ENCODE results near the gene BIN1. TPM values are rescaled to one million over a fixed set of nuclear protein-coding genes. Genes with fewer than 3 reads are reported as not detected.
"Not testable (repeated sequence)": the region's sequence is repeated elsewhere in the genome, so short reads cannot be mapped to it uniquely, and the experiment has no call there.

Gene BIN1
- total RNA-seq, 2 donors from 2014 or later = 18.0 to 35.9 TPM

DNA sequence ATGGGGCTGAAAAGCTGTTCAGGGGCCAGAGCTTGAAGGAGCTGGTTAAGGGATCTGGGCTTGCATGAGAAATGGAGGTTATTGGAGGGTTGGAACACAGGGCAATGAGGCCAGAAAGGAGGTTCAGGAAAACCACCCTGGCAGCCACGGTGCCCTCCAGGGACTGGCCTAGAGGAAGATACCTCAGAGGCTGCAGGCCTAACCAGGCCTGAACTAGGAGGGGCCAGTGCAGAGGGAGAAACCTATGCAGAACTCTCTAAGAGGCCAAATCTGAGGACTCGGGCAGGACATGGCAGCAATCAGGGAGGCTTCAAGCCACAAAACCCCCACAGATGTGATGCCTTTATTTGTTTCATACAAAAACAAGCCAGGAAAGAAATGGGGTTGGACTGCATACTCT lies 66.8 kb downstream of the BIN1 start:
- no peaks in the 10 kb centered on the region for H3K4me1 Mint-ChIP-seq (ENCODE audit: low read depth in 2 of 2)
- no peaks in the 10 kb centered on the region for H3K36me3 Mint-ChIP-seq
- H3K9me3 Mint-ChIP-seq = no peaks in the 10 kb centered on the region
- DNase-seq (ENCODE audit: low spot score) (no peak), ATAC-seq (no peak)
- H3K27ac Mint-ChIP-seq = no peak overlapping the region
- no peaks in the 10 kb centered on the region for H3K27me3 Mint-ChIP-seq
- H3K4me3 Mint-ChIP-seq = no peak overlapping the region

- Mint-ChIP-seq H3K36me3 (no peaks in the 10 kb centered on the region), H3K27me3 (no peaks in the 10 kb centered on the region), H3K4me3 (no peak overlapping the region), H3K4me1 (ENCODE audit: low read depth in 2 of 2) (no peaks in the 10 kb centered on the region), H3K9me3 (no peaks in the 10 kb centered on the region), H3K27ac (no peak overlapping the region)
- no peak for DNase-seq (ENCODE audit: low spot score)
- peak; percentile 57 to 79 for ATAC-seq
Measured at GRCh38 chr2:127039387-127040031, 67.4 kb downstream of the BIN1 start.

- ATAC-seq (no peak), DNase-seq (ENCODE audit: low spot score) (no peak)
- Mint-ChIP-seq H3K36me3 (no peaks in the 10 kb centered on the region), H3K27me3 (peaks cover 0 to 4% of the 10 kb centered on the region in 2 donors), H3K4me3 (no peak overlapping the region), H3K27ac (no peak overlapping the region), H3K9me3 (no peaks in the 10 kb centered on the region), H3K4me1 (ENCODE audit: low read depth in 2 of 2) (peaks cover 0 to 3% of the 10 kb centered on the region in 2 donors)
Measured at GRCh38 chr2:127037476-127037875, 69.5 kb downstream of the BIN1 start.

DNA sequence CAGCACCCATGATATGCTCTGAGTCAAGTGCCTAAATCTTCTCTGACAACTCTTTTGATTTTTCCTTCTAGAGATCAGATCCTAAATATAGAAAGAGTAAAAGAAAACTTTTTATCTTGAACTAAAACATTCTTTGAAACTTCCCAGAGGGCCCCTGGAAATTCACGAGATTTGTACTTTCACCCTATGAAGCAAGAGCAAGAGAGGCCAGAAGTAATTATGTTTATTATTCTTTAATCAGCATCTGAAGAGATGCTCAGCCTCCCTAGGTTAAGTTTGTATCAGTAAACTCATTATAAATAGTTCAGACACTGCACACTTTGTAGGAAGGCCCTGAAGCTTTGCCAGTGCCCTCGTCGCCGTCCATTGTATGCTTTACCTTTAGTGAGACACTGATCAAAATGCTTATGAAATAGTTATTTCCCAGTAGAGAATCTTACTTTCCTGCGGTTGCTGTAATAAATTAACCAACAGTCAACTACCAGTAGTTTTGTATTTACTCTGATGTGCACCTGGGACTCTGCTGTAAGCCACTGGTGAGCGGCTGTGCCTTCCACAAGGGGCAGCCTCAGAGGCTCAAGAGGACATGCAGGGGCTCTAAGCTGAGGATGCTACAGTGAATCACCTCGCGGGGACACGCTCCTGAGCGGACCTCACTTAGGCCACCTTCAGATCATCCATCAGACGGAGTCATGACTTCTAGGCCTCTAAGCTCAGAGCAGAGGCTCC lies 71.9 kb downstream of the BIN1 start:
- peaks cover 5 to 12% of the 10 kb centered on the region in 2 donors for H3K27me3 Mint-ChIP-seq

GRCh38 chr2:127034051-127034450 lies 72.9 kb downstream of the BIN1 start:
- Mint-ChIP-seq H3K27ac (no peak overlapping the region), H3K9me3 (no peaks in the 10 kb centered on the region), H3K4me3 (no peak overlapping the region), H3K27me3 (peaks cover 9 to 19% of the 10 kb centered on the region in 2 donors), H3K4me1 (ENCODE audit: low read depth in 2 of 2) (peaks cover 0 to 4% of the 10 kb centered on the region in 2 donors), H3K36me3 (no peaks in the 10 kb centered on the region)
- ATAC-seq (no peak), DNase-seq (ENCODE audit: low spot score) (no peak)

More for the DNA sequence above, 71.9 kb downstream of the BIN1 start:
- ATAC-seq = no peak
- no peak for DNase-seq (ENCODE audit: low spot score)
- H3K9me3 Mint-ChIP-seq = no peaks in the 10 kb centered on the region
- peaks cover 0 to 4% of the 10 kb centered on the region in 2 donors for H3K4me1 Mint-ChIP-seq (ENCODE audit: low read depth in 2 of 2)
- no peak overlapping the region for H3K27ac Mint-ChIP-seq
- no peaks in the 10 kb centered on the region for H3K36me3 Mint-ChIP-seq
- no peak overlapping the region for H3K4me3 Mint-ChIP-seq

DNA sequence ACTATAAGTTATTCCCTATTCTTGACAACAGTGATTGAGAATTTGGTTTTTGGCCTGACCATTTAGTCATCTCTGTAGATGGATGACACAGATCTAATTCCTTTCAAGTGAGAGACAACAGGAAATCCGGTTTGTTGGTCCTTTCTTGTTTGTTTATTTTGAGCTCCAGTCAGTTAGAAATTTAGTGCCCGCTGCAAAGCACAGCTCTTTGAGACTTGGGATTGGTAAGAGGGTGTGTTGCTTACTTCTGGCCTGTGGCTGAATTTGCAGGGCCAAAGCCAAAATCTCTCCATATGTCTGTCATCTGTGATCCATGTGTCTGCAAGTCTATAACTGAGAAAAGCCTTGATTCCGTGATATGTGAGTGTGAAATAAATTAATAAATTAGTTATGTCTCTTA lies 74.3 kb downstream of the BIN1 start:
- H3K4me3 Mint-ChIP-seq = no peak overlapping the region
- H3K9me3 Mint-ChIP-seq = no peaks in the 10 kb centered on the region
- DNase-seq (ENCODE audit: low spot score) (no peak), ATAC-seq (no peak)
- H3K27ac Mint-ChIP-seq = no peak overlapping the region
- peaks cover 17 to 26% of the 10 kb centered on the region in 2 donors for H3K27me3 Mint-ChIP-seq
- peaks cover 0 to 4% of the 10 kb centered on the region in 2 donors for H3K4me1 Mint-ChIP-seq (ENCODE audit: low read depth in 2 of 2)
- H3K36me3 Mint-ChIP-seq = no peaks in the 10 kb centered on the region

DNA sequence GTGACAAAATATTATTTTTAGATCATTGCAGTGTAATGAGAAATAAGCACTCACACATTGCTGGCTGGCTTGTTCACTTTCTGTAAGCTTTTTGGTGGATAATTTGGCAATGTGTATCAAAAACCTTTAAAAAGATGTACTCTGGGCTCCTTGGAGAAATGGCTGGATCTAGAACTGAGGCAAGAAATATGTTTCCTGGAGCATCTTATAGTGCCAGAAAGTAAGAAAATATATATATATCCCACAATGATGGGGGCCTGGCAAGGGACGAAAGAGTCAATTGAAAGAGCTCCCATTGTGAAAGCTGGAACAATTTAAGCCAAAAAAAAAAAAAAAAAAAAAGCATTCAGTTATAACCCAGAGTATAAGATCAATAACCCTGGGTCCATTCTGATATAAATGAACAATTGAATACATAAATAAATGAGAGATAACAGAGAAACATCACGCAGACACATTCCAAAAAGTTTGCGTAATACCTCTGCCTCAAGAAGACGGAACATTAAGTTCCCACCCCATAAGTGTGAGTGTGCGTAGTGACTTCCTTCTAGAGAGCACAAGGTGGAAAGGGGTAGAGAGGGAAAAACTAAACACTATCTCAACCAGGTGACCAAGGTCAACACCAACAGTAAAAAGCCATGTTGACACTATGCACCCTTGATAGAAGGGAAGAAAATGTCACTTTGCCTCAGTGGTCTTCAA lies 77.5 kb downstream of the BIN1 start:
- no peak for DNase-seq (ENCODE audit: low spot score)
- no peak overlapping the region for H3K27ac Mint-ChIP-seq
- H3K4me3 Mint-ChIP-seq = no peak overlapping the region
- peaks cover 9 to 14% of the 10 kb centered on the region in 2 donors for H3K4me1 Mint-ChIP-seq (ENCODE audit: low read depth in 2 of 2)
- H3K27me3 Mint-ChIP-seq = peaks cover 22 to 26% of the 10 kb centered on the region in 2 donors
- H3K9me3 Mint-ChIP-seq = no peaks in the 10 kb centered on the region
- no peak for ATAC-seq
- H3K36me3 Mint-ChIP-seq = no peaks in the 10 kb centered on the region

DNA sequence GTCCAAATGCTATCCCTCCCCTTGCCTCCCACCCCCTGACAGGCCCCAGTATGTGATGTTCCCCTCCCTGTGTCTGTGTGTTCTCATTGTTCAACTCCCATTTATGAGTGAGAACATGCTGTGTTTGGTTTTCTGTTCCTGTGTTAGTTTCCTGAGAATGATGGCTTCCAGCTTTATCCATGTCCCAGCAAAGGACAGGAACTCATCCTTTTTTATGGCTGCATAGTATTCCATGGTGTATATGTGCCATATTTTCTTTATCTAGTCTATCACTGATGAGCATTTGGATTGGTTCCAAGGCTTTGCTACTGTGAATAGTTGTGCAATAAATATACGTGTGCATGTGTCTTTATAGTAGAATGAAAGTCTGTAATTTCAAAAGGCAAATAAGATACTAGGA lies 78.2 kb downstream of the BIN1 start:
- DNase-seq (ENCODE audit: low spot score); H3K27ac Mint-ChIP-seq; H3K9me3 Mint-ChIP-seq; H3K36me3 Mint-ChIP-seq; H3K4me3 Mint-ChIP-seq; ATAC-seq: not testable (repeated sequence)
- Mint-ChIP-seq H3K4me1 (ENCODE audit: low read depth in 2 of 2) (peaks cover 11 to 17% of the 10 kb centered on the region in 2 donors), H3K27me3 (peaks cover 24 to 26% of the 10 kb centered on the region in 2 donors)

- H3K4me1 Mint-ChIP-seq (ENCODE audit: low read depth in 2 of 2) = peaks cover 11 to 17% of the 10 kb centered on the region in 2 donors
- no peak for ATAC-seq
Measured at GRCh38 chr2:127027715-127028114, 79.2 kb downstream of the BIN1 start.

GRCh38 chr2:127025359-127026166 lies 81.4 kb downstream of the BIN1 start:
- H3K27ac Mint-ChIP-seq = no peak overlapping the region
- H3K4me1 Mint-ChIP-seq (ENCODE audit: low read depth in 2 of 2) = peaks cover 11 to 13% of the 10 kb centered on the region in 2 donors
- peak; percentile 95 to 96 for ATAC-seq
- DNase-seq (ENCODE audit: low spot score) = no peak
- H3K4me3 Mint-ChIP-seq = peak overlapping the region; percentile 66
- peaks cover 14 to 20% of the 10 kb centered on the region in 2 donors for H3K27me3 Mint-ChIP-seq
- H3K9me3 Mint-ChIP-seq = no peaks in the 10 kb centered on the region
- no peaks in the 10 kb centered on the region for H3K36me3 Mint-ChIP-seq

More at GRCh38 chr2:127027715-127028114, 79.2 kb downstream of the BIN1 start:
- Mint-ChIP-seq H3K4me3 (no peak overlapping the region), H3K9me3 (no peaks in the 10 kb centered on the region), H3K36me3 (no peaks in the 10 kb centered on the region), H3K27ac (no peak overlapping the region), H3K27me3 (peaks cover 24 to 25% of the 10 kb centered on the region in 2 donors)
- no peak for DNase-seq (ENCODE audit: low spot score)

- peaks cover 11 to 13% of the 10 kb centered on the region in 2 donors for H3K4me1 Mint-ChIP-seq (ENCODE audit: low read depth in 2 of 2)
- no peak overlapping the region for H3K27ac Mint-ChIP-seq
- ATAC-seq (peak; percentile 12 to 25), DNase-seq (ENCODE audit: low spot score) (no peak)
- peak overlapping the region; percentile 51 for H3K4me3 Mint-ChIP-seq
- H3K27me3 Mint-ChIP-seq = peaks cover 13 to 18% of the 10 kb centered on the region in 2 donors
- no peaks in the 10 kb centered on the region for H3K9me3 Mint-ChIP-seq
- no peaks in the 10 kb centered on the region for H3K36me3 Mint-ChIP-seq
Measured at GRCh38 chr2:127024769-127025358, 82.1 kb downstream of the BIN1 start.

DNA sequence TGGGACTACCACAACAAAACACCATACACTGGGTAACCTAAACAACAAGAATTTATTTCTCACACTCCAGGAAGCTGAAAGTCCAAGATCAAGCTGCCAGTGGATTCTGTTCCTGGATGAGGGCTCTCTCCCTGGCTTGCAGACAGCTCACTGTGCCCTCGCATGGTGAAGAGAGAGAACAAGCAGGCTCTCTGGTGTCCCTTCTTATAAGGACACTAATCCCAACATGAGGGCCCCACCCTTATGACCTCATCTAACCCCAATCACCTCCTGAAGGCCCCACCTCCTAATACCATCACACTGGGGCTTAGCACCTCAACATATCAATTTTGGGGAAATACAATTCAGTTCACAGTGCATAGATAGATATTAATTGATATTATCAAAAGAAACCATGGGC lies 83.5 kb downstream of the BIN1 start:
- no peak for DNase-seq (ENCODE audit: low spot score)
- Mint-ChIP-seq H3K27me3 (peaks cover 15% of the 10 kb centered on the region in 2 donors), H3K4me3 (peak overlapping the region; percentile 51), H3K4me1 (ENCODE audit: low read depth in 2 of 2) (peaks cover 11 to 13% of the 10 kb centered on the region in 2 donors), H3K36me3 (no peaks in the 10 kb centered on the region), H3K27ac (no peak overlapping the region), H3K9me3 (no peaks in the 10 kb centered on the region)
- no peak for ATAC-seq

GRCh38 chr2:127022817-127023216 lies 84.1 kb downstream of the BIN1 start:
- Mint-ChIP-seq H3K27me3 (peaks cover 9 to 11% of the 10 kb centered on the region in 2 donors), H3K27ac (no peak overlapping the region)

More at GRCh38 chr2:127022817-127023216, 84.1 kb downstream of the BIN1 start:
- Mint-ChIP-seq H3K9me3 (no peaks in the 10 kb centered on the region), H3K4me1 (ENCODE audit: low read depth in 2 of 2) (peaks cover 11 to 13% of the 10 kb centered on the region in 2 donors), H3K36me3 (no peaks in the 10 kb centered on the region), H3K4me3 (no peak overlapping the region)
- ATAC-seq (no peak), DNase-seq (ENCODE audit: low spot score) (no peak)

Measured in natural killer cell treated with Interleukin-12 subunit alpha and Interleukin-12 subunit beta and Interleukin-15 and Interleukin-18, amount 100 ng/mL, for 72 hours (primary cell).